HT-29 (cell line): ENCODE results near the gene RAB35. TPM values are rescaled to one million over a fixed set of nuclear protein-coding genes. Genes with fewer than 3 reads are reported as not detected.
A peak's percentile ranks its signal among the peaks of the same experiment; 100 is the strongest.

Source experiments
- DNase-seq: peaks from one replicate; pipeline ENCODE4 v3.0.0-alpha.2; 2015; ENCODE audit warnings: low spot score
- total RNA-seq: library from RNA; depleted of rRNA; stranded (reverse); fragments of >200 nt; shearing (Covaris generic); gene quantifications from 2 replicates; pipeline ENCODE4 v1.2.3, GENCODE V29; 2014

RAB35 gene
- total RNA-seq, 1 experiment from 2014 or later, result 46.1 TPM

DNA sequence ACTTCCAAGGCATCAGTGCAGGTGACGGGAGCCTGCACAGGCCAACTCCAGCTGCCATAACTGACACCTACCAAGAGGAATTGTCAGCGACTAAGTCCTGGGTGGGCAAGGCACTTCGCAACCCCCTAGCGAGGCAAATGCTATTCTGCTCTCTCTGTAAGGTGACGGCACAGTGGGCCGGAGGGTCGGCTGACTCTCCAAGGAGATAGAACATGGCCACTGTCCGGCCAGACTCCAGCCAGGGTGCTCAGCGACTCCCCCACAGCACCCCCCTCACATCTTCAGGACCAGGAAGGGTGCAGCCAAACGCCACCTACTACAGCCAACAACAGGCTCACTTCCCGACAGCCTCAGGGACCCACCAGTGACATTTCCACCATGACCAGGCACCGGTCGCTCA is 13.2 kb downstream of the RAB35 start:
- no peak for DNase-seq

DNA sequence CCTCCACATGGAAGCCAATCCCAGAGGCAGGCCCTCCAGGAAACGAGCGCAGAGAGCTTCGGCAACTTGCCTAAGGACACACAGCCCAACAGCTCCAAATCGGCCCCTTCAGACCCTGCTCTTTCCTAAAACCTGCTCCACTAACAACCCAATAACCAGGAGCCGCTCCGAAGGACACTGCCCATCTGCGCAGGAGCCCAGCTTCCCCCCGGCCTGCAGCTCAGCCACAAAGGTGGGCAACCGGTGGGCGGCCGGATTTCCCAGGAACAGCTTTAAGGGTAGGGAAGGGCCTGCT is 13.6 kb downstream of the RAB35 start:
- DNase-seq, result no peak

DNA sequence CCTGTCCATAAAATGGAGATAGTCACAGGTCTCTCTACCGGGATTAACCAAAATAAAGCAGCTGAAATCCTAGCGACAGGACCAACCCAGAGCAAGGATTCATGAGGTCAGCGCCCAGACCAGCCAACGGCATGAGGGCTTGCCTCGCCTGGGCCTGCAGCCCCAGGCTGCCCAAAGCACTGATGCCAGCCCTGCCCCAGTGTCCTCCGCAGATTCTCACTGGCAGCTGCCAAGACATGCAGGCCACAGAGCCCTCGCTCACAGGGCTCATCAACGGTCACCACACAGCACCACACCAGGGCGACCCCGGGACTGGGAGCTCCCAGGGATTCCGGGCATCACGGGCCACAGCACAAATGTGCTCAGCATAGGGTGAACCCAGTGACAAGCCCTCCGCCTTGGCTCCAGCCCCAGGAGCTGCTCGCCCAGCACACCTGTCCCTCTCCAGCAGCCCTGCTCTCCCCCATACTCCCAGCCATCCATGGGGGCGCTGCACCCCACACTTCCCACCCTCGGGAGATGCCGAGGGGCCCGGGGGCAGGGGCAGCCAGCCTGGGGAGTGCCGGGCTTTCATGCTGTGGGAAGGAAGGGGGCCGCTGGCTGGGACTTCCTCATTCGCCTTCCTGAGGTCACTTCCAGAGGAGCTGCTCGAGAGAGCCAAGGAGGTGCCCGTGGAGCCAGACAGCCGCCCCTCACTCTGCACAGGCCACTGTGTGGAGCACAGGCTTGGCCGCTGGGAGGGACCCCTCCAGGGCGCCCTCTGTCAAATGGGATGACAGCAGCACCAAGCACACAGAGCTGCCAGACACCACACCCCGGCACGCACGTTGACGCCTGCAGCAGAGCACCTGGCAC is 14.1 kb downstream of the RAB35 start:
- no peak for DNase-seq

DNA sequence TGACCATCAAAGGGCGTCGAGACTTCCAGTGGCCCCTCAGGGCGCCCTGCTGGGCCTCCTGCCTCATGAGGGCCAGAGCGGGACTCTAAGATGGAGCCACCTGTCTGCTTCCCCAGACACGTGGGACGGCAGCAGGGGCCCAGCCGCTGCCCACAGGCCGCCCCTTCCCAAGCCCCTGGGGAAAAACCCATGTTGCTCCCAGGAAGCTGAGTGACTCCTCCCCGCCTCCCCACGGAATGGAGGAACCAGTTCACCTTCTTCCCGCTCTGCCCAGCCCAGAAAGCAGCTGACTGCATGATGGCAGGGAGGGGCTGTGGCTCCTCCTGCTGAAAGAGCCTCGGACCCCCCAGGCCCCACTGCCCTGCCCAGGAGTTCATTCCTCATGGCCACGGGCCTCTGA is 14.9 kb downstream of the RAB35 start:
- DNase-seq, result peak; percentile 48

DNA sequence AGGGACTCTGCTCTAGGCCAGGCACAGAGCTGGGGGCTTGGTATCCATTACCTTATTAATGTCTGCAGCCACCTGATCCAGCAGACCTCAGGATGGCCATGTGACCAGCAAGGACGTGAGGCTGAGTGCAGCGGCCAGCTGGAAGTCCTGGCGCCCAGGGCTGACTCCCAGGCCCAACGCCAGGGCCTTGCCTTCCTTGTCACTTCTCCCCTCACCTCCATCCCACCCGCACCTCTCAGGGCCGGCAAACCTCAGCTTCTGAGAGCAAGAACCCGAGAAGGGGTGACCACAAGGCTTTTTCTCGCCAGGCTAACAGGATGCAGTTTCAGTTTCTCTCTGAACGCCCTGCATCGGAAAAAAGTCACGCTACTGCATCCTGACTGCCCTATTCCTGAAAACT is 15.4 kb downstream of the RAB35 start:
- DNase-seq, result no peak

DNA sequence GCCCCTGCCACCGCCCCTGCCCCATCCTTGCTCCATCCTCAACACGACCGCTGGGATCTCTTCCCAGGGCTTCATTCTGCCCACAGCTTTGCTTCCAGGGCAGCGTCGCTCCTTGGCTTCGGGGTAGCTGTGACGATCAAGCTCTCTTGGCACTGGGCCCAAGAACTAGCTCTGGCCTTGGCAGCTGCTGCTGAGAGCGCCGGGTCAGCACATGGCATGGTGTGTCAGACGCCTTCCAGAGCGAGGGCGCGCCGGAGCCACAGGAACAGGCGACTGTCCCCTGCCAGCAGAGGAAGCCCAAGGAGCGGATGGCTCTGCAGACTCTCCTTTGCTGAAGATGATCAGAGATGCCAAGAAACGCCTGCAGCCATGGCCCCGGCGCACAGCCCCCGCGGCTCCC is 15.9 kb downstream of the RAB35 start:
- DNase-seq, result no peak

DNA sequence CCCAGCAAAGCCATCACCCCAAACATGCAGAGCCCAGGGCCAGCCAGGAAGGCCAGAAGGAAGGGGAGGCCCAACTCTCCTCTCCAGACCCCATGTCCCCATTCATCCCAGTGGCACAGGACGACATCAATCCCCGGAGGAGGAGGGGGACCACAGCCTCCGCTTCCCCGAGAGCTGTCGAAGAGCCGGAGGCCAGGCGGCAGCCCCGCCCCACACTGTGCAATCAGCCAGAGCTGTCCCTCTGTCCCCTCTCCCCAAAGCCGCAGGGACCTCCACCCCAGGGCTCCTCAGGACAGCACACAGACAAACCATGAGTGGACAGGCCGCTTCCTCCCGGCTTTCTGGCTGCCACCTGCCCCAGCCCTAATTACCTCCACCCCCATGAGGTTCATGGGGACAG is 16.8 kb downstream of the RAB35 start:
- DNase-seq, result no peak

DNA sequence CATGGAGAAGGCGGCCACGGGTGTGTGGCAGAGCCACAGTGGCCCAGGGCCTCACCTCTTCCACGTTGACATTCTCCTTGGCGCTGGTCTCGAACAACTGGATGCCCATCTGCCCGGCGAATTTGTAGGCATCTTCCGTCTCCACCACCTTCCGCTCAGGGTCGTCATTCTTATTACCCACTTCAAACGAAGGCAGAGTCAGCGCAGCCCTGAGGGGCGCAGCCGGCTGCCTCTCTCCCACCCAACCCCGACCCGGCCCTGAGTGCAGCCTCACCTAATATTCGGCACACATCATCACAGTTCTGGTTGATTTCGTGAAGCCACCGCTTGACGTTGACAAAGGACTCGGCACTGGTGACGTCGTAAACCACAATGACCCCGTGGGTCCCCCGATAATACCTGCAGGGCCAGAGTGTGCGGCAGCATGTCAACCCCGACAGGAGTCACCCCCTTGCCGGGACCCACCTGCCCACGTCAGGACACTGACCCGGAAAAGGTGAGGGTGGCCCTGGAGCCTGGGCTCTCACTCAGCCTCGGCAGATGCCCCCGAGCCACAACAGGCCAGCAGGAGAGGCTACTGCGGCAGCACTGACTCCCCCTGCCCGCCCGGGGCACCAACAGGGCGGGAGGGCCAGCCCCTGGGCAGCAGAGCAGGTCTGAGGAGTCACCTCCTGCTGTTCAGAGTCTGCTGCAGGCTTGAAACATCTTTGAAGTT is 17.6 kb downstream of the RAB35 start:
- no peak for DNase-seq

DNA sequence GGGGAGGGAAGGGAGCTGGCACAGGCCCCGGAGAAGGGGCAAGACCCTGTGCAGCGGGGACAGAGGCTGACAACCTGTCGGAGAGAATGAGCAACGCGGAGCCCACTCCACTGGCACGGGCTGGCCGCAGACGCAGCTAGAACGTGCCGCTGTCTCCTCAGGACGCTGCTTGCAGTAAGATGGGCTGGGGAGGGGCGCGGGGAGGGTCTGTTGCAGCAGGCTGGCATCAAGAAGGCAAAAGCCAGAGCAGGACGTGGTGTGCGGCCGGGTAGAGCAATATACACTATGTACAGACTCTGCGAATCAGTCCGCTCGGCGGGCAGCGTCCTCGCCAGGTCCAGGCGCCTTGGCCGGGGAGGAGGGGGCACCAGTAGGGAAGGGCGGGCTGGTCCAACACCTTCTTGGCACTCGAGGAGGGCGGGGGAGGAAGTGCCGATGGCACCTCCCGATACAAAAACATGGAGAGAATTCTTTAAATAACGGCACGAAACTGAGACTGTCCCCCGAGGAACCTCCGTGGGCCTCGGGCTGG is 19.8 kb downstream of the RAB35 start:
- DNase-seq, result no peak

DNA sequence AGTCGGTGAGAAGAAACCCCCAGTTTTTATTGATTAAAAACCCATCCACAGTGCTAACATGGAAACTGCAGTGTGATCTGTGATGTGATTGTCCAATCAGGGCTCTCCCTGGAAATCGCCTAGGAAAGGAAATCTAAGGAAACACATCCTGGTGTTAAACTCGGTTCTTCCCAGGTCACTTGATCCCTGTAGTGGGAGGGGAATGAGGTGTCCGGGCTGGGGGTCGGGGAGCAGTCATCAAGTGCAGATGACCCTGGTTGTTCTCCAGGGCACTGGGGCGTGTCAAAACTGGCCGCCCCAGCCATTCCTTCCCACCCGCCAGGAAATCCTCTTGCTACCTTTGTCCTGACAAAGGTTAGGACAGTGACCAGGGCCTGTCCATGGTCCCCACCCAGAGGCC is 20.8 kb downstream of the RAB35 start:
- DNase-seq, result no peak

DNA sequence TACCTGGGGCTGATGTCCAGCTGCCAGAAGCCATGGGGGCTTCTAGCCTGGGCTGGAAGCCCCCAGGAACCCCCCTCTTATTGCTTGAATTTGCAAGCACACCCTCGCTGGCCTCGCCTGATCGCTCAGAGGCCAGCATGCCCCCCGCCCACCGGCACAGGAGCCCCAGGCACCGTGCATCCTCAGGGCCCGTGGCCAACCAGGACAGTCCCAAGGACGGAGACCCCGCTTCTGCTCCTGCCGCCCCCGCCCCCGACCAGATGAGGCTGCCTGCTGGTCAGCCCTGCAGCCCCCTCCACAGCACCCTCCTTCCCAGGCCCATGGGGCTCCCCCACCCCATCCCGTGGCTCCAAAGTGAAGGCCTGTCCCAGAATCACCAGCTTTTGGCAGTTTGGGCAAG is 21.2 kb downstream of the RAB35 start:
- no peak for DNase-seq

DNA sequence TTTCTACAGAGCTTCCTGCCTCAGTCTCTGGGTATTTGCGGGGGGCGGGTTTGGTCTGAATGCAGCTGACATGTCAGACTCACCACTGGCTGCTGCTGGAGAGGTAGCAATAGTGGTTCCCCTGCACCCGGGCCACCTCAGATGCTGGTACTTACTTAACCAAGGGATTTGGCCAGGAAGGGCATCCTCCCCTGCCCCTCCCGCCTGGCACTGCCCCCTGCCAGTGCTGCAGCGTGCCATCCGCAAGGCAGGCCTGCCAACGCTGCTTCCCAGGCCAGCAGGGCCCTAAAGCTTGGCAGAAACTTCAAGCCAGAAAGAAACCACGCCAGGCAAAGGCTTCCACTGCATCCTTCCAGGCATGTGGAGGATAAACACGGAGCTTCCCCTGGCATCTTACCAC is 22.1 kb downstream of the RAB35 start:
- DNase-seq, result no peak

DNA sequence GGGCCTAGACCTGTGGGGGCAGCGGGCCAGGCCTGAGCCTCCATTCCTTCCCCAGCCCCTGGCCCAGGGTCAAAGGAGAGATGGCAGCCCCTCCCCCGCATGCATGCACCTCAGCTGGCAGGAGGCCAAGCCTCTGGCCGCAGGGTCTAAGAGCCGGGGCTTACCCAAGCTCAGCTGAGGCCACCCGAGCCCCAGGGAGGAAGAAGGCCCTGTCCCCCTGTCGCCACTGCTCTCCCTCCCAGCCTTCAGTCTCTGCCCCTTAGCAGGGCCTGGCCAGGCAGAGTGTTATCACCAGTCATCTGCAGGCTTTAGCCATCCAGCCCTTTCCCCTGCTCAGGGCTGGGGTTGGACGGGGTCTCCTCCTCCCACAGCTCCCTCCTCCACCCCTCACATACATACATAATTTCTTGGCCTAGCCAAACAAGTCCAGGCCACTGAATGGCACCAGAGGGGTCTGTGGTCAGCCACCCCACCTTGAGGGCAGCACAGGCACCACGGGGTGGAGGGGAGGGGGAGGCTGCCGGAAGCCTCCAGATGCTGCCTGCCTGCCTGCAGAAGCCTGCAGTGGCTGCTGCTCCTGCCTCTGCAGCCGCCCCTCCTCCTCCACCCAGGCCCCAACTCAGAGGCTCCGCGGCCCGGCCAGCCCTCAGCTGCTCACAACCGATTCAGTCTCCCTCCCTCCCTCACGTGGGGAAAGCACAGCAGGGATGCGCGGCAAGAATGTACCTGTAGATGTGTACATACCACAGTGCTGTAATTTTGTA is 22.8 kb downstream of the RAB35 start:
- DNase-seq, result no peak

DNA sequence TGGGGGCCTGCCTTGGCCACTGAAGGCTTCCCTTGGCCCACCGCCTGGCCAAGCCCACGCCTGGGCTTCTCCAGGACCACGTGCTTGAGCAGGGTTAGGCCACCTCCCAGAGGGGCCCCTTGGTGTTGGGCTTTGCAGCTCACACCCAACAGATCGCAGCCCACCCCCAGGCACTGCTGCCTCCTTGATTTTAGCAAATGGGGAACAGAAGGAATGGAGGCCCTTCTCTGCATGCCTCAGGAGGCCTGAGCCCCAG is 23.3 kb downstream of the RAB35 start:
- DNase-seq, result no peak

DNA sequence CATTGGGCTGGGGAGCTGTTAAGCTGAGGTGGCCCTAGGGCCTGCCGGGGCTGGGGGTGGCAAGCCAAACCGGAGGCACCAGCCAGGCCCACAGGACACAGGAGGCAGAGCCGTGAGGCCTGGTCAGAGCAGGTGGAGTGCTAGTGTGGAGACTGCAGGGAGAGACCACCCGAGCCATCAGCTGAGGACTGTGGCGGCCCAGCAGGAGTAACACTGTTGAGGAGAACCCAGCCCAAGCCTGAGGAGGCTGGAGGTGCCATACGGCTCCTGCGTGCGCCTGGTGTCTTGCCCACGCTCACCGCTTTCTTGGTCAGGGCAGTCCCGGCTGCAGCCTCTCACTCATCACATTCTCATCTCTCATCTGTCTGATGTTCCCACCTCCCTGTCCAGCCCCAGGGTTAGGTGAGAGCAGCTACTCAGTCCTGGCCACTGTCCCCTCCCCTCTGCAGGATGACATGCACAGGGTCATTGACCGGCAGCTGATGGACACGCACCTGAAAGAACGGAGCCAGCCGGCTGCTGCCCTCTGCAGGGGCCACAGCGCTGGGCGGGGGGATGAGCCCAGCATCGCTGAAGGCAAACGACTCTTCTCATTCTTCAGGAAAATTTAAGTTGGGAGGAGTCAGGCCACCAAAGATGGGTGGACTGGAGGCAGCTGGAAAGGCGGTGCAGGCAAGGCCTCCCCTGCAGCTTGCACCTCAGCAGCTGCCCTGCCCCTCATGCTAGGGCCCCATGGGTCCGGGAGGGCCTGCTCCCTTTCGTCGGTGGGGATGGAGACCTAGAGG is 23.8 kb downstream of the RAB35 start:
- no peak for DNase-seq

DNA sequence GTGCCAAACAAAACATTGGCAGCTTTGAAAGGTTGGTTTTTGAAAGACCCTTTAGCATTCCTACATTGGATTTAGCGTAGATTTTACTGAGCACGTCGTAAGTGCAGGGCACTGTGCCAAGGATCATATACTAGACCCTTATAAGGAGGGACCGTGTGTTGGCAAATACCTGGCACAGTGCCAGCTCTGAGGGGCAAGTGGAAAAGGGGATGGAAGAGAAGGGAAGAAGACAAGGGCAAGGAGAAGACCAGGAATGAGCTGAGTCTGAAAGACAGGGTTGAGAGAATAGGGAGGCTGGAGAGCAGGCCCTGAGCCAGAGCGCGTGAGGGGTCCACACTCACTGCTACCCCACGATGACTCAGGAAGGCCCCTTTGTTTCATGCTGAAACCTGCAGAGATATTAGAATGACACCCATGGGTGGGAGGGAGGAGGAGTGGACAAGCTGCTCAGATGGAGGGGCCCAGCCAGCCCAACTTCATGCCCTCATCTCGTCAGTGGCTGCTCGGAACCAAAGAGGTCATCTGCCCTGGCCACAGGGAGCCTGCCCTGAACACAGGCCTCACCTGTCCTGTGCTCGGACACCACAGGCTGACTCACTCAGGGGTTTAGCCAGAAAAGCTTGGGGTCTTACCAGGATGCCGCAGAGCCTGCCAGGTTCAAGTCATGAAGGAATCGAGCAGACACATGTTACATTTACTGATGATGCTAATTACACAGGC is 25.0 kb downstream of the RAB35 start:
- DNase-seq, result no peak

DNA sequence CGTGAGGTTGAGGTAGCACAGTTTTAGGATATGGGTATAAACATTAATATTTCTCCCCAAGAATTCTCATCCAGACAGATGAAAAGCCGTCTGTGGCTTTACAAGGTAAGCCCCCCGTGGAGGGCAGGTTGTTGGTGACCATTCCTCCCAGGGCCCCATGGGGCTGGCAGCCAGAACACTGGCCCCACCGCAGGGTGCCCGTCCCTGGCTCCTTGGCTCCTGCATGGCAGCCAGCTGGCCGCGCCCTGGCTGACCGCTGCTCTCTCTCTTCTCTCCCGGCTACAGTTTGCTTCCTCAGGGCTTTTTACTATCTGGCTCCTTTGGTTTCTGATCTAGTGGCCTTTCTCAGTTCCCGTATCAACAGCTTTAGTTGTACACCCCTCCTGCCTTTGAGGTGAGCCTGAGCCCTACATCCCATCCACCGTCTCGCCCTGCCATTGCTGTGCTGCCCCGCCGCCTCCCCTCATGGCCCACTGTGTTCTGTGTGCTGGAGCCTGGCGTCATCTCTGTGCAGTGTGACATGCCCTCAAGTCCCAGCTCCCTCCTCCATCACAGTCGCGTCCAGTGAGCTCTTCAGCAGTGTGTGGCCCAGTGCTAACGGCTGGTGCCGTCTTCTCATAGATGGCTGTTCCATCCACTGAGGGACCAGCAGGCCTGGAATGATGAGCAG is 25.8 kb downstream of the RAB35 start:
- no peak for DNase-seq

DNA sequence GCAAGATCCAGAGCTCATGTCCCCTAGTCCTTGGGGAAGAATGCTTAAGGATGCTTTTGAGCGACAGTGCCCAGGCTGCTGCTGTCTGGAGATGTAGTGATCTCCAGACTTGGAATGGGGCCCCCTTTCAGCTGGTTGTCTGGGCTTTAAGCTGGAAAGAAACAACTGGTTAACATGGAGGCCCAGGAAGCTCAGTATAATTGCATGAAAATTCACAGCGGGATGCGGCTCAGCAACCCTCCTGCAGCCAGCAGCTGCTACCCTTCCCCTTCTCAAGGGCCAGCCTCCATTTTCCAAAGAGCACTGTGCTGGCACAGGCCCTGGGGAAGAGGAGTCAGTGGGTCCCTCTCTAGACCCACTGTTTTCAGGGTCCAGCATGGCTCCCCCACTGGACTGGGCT is 26.3 kb downstream of the RAB35 start:
- no peak for DNase-seq

DNA sequence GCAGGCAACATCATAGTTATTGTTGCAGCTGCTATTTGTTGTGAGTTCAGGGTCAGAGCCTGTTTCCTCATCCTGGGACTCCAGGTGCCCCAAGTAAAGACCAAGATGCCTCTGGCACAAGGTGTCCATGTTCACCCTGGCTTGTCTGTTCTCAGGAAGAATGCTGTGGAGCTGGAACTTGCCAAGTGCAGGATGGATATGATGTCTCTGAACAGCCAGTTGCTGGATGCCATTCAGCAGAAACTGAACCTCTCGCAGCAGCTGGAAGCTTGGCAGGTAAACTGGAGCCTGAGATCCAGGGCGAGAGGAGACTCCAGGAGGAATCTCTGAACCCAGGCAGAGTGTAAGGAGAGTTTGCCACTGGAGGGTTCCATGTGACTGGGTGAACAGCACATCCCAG is 26.8 kb downstream of the RAB35 start:
- no peak for DNase-seq

DNA sequence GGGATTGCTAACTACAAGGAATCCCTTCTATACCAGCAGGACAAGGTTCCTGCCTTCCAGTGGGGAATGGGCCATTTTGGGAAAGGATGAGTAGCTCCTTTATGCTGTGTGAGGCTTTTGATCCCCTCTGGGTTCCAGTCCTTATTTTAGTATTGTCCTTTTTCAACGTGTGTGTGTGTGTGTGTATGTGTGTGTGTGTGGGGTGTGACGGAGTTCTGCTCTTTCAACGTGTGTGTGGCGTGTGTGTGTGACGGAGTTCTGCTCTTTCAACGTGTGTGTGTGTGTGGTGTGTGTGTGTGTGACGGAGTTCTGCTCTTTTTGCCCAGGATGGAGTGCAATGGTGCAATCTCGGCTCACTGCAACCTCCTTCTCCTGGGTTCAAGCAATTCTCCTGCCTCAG is 27.4 kb downstream of the RAB35 start:
- DNase-seq, result no peak
